GM19043 (cell line): ENCODE measurements around the gene CDH4.

ENCODE experiments used
- ATAC-seq: cut with Tn5 transposase; IDR thresholded peaks from one replicate; pipeline ENCODE4 v1.9.1; 2021; ENCODE audit warnings: low read depth; ENCODE audit not compliant: unreplicated experiment

CDH4 gene

GRCh38 chr20:61321481-61321880, 69.4 kb downstream of the CDH4 start:
- no peak for ATAC-seq

- no peak for ATAC-seq
Measured at GRCh38 chr20:61322151-61322865, 70.2 kb downstream of the CDH4 start.

GRCh38 chr20:61324906-61325305, 72.8 kb downstream of the CDH4 start:
- no peak for ATAC-seq

GRCh38 chr20:61325718-61326117, 73.7 kb downstream of the CDH4 start:
- ATAC-seq, result no peak

DNA sequence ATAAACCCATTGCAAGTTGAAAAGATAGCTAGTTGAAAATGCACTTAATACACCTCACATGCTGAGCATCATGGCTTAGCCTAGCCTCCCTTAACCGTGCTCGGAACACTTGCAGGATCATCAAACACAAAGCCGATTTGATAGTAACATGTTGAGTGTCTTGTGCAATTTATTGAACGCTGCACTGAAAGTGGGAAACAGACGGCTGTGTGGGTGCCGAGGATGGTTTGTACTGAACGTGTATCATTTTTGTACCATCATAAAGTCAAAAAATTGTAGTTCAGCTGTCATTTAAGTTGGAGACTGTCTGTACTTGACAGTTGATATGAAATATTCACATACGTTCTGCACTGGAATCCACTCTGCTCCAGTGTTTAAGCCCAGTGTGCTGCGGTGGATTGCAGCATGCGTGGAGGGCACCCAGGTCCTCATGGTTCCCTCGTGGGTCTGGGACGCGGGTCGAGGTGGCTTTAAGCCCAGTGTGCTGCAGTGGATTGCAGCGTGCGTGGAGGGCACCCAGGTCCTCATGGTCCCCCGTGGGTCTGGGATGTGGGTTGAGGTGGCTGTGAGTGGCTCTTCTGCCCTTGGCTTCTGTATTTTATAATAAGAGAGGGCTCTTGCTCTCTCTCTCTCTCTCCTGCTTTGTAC, 77.0 kb downstream of the CDH4 start:
- no peak for ATAC-seq

GRCh38 chr20:61330441-61330840, 78.4 kb downstream of the CDH4 start:
- ATAC-seq, result no peak

GRCh38 chr20:61331543-61331942, 79.5 kb downstream of the CDH4 start:
- no peak for ATAC-seq

DNA sequence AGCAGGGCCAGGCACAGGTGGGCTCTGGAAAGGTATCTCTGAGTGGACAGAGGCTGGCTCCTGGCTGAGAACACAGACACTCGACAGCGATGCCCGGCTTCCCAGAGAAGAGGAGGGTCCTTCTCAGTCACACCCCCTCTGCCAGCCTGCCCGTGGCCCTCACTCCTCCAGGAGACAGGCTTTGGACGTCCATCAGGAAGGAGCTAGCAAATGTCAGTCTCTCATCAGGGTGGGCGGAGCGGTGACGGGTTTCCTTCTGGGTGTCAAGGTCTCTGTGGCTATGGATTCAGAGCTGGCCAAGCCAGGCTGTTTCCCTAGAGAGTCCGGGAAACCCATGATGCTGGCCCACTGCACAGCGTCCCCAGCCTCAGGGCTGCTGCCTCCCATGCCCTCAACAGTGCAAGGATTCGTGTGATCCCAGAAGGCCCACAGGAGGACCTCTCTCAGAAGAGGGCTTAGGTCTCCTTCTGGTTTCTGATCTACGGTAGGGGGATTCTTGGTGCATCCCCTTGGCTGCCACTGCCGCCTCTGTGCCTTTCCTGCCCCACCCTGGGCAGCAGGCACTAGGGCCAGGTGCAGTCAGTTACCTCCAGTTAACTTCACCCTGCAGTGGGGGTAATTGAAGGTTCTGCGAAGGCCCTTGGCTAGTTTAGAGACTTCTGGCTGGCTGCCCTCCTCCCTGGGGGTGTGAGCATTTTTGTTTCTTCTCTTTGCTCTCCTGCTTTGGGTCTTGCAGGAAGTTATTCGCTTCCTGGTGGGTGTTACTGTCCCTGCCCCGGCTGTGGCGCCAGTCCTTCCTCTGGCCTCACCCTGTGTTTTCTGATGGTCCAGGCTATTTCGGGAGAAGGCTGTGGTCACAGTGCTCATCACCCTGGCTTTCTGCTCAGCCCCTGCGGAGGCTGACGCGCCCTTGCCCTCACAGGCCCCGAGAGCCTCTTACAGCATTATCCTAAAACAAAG, 80.2 kb downstream of the CDH4 start:
- ATAC-seq, result no peak

DNA sequence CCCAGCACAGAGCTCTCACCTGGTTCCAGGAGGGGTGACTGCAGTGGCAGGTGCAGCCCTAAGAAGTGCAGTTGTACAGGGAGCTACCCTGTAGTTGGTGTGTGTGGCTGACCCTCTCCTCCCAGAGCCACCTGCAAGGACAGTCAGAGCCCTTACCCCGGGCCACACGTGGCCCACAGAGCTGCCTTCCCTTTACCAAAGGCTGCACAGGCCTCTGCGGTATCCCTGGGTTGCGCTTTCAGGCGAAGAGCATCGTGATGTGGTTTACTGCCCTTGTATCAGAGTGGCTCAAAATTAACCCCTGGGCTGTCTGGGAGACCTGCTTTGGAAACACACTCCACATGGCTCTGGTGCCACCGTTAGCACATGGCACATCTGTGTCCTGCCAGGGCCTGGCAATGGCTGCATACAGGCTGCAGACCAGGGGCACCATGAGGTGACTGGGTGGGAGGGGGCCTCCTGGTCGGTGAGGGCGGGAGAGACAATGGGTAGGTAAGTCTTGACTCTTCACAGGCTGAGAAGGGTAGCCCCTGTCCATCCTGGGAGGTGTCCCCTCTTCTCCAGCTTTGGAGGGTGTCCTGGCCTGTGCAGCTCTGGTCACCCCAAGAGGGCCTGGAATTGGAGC, 81.5 kb downstream of the CDH4 start:
- ATAC-seq, result no peak

GRCh38 chr20:61340157-61340556, 88.1 kb downstream of the CDH4 start:
- ATAC-seq, result no peak

- no peak for ATAC-seq
Measured at GRCh38 chr20:61341605-61342004, 89.5 kb downstream of the CDH4 start.

- ATAC-seq, result no peak
Measured at GRCh38 chr20:61343934-61344333, 91.9 kb downstream of the CDH4 start.

DNA sequence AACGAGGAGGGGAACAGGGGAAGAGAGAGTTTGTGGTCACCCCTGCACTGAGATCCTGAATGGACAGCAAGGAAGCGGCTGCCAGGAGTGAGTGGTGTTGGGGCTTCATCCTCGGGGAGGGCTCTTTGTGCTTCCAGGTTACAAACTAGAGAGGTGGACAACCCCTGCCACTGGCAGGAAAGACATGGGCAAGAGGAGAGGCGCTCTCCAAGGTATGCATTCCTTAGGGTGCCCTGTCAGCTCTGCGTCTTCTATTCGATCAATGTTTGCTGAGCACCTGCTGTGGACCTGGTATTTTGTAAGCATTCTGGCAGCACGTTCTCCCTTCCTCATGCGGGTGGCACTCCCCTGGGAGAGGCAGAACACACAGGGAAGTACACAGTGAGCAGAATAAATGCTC, 93.6 kb downstream of the CDH4 start:
- no peak for ATAC-seq

GRCh38 chr20:61346996-61347395, 94.9 kb downstream of the CDH4 start:
- ATAC-seq, result no peak

DNA sequence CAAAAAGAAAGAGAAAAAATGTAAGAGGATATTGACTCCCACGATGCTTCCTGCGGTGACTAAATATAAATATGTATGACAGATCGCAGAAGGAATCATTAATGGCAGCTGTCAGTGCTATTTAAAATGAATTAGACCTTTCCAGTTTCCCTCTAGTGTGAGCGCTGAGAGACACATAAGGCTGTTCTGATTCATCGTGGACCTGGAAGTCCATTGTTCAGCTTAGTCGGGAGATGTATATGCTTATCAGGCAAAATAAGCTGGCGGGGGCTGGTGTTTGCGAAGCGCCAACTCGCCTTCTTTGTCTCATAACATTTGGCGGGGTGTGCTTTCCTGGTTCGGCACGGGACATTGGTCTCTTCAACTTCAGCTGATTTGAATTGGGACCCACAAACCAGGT, 95.4 kb downstream of the CDH4 start:
- no peak for ATAC-seq

DNA sequence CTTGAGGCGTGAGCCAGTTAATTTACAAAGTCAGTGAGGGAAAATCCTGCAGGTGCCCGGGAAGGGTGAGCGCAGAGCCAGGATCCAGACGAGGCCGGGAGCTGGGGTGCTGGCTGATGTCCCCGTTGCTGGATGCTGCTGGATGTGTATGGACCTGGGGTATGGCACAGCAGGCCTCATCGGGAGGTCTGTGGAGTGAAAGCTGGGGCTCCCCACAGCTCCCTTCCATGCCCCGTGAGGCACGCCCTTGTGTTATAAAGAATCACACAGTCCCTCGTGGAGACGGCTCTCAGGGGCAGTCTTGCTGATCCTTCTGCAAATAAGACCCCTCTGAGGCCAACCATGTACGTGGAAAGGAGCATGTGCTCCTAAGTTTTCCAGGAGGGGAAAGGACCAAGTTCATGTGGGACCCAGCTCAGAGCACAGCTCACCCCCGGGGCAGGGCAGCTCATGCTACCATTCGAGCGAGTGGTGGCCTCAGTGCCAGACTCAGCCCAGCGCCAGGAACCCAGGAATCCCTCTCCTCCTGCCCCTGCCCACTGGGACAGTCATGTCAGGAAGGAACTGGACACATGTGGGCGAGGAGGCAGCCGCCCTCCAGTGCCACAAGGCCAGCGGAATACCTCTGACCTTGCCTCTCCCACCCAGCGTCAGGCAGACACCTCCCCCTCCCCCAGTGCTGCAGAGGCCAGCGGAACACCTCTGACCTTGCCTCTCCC, 97.5 kb downstream of the CDH4 start:
- no peak for ATAC-seq

- ATAC-seq, result no peak
Measured at GRCh38 chr20:61350500-61351250, 98.6 kb downstream of the CDH4 start.

GRCh38 chr20:61352346-61353260, 100.5 kb downstream of the CDH4 start:
- no peak for ATAC-seq
